Measurements from ENCODE around the gene ARHGEF28. TPM values are rescaled to one million over a fixed set of nuclear protein-coding genes. Genes with fewer than 3 reads are reported as not detected.

The ARHGEF28 gene, protein sequence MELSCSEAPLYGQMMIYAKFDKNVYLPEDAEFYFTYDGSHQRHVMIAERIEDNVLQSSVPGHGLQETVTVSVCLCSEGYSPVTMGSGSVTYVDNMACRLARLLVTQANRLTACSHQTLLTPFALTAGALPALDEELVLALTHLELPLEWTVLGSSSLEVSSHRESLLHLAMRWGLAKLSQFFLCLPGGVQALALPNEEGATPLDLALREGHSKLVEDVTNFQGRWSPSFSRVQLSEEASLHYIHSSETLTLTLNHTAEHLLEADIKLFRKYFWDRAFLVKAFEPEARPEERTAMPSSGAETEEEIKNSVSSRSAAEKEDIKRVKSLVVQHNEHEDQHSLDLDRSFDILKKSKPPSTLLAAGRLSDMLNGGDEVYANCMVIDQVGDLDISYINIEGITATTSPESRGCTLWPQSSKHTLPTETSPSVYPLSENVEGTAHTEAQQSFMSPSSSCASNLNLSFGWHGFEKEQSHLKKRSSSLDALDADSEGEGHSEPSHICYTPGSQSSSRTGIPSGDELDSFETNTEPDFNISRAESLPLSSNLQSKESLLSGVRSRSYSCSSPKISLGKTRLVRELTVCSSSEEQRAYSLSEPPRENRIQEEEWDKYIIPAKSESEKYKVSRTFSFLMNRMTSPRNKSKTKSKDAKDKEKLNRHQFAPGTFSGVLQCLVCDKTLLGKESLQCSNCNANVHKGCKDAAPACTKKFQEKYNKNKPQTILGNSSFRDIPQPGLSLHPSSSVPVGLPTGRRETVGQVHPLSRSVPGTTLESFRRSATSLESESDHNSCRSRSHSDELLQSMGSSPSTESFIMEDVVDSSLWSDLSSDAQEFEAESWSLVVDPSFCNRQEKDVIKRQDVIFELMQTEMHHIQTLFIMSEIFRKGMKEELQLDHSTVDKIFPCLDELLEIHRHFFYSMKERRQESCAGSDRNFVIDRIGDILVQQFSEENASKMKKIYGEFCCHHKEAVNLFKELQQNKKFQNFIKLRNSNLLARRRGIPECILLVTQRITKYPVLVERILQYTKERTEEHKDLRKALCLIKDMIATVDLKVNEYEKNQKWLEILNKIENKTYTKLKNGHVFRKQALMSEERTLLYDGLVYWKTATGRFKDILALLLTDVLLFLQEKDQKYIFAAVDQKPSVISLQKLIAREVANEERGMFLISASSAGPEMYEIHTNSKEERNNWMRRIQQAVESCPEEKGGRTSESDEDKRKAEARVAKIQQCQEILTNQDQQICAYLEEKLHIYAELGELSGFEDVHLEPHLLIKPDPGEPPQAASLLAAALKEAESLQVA (N-terminal part only)
- total RNA-seq (2022; extraction: Qiagen RNA extraction) = 10.6 to 13.3 TPM (median 10.9 TPM) in 5 replicates

DNA sequence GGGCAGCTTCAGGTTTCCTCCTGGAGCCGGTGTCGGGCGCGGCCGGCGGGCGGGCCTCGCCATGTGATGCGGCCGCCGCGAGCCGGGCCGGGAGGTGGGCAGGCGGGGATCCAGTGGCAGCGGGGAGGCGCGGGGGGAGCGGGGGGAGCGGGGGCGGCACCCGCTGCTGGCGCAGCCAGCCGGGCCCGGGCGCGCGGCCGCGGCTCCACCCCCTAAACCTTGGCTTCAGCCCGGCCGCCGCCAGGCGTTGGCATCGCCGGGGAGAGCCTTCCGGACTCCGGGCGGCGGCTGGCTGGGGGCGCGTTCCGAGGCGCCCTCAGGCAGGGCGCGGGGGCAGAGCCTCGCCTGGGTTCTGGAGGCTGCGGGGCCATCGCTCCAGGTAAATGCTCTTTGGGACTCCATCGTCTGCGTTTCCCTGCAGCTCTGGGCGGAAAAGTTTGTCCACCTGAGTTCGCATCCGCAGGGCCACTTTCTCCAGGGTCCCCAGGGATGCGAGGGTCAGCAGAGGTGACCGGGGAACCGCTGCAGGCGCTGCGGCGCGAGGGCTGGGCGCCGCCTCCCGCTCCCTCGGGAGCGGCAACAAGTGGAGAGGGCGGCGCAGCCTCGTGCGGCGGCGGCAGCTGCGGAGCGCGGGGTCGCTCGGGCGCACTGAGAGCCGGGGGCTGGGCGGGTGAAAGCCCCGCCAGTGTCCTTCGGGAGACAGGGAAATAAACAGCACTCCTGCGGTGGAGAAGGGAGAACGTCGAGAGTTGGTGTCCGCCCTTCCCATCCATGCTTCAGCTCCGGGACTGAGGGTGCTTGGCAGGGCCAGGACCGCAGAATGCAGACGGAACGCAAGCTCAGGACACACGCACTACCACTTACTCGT lies at the start of gene ARHGEF28:
ARHGEF28 (plus strand) TSS at position 253 of the 868 bp plus-strand sequence. CDS start 58,656 bp downstream, outside the sequence.

Other genes starting within 250 kb of the ARHGEF28 start
- gene FOXD1, start 177.4 kb upstream of the ARHGEF28 start, total RNA-seq (2022; extraction: Qiagen RNA extraction) = 12.8 to 18.0 TPM (median 17.0 TPM) in 5 replicates
- 1,044 to 1,119 TPM (median 1,102 TPM) in 5 replicates for gene BTF3, start 127.8 kb upstream of the ARHGEF28 start, total RNA-seq (2022; extraction: Qiagen RNA extraction)
- gene ANKRA2, start 60.6 kb upstream of the ARHGEF28 start, total RNA-seq (2022; extraction: Qiagen RNA extraction) = 9.2 to 13.1 TPM (median 11.7 TPM) in 5 replicates
- 18.5 to 24.0 TPM (median 19.8 TPM) in 5 replicates for gene UTP15, start 60.5 kb upstream of the ARHGEF28 start, total RNA-seq (2022; extraction: Qiagen RNA extraction)